MCF 10A (cell line): ENCODE data around the gene TRIM62. TPM values are rescaled to one million over a fixed set of nuclear protein-coding genes. Genes with fewer than 3 reads are reported as not detected.

Experiments
- Bru-seq: library from RNA; stranded (reverse); fragments of 400-500 nt; gene quantifications from one replicate; lab custom pipeline; 2021; lab: Mats Ljungman, UMichigan
- BruChase-seq, 2 experiments: library from RNA; stranded (reverse); fragments of 400-500 nt; gene quantifications; one replicate each; lab custom pipeline; 2021; lab: Mats Ljungman, UMichigan
- BruUV-seq: library from RNA; stranded (reverse); fragments of 400-500 nt; replicated peaks from 2 replicates; lab custom pipeline; 2021; lab: Mats Ljungman, UMichigan
- CTCF ChIA-PET: fragments of 300-600 bp; sonication (Branson Sonifier 250); formaldehyde crosslinking; extraction: SDS; loops from one replicate; lab custom pipeline; 2021; ENCODE audit warnings: antibody characterized with exemption, inconsistent platforms; lab: Yijun Ruan, JAX
- POLR2A ChIA-PET: fragments of 300-600, 350-650 bp; sonication (Branson Sonifier 250); formaldehyde crosslinking; extraction: SDS; loops from one replicate; lab custom pipeline; 2020; ENCODE audit warnings: antibody characterized with exemption, inconsistent platforms; lab: Yijun Ruan, JAX
- DNase-seq: peaks from one replicate; pipeline ENCODE4 v3.0.0-alpha.2; 2018; ENCODE audit not compliant: unreplicated experiment
- H3K27ac Mint-ChIP-seq: one replicate; pipeline ENCODE4 v1.8.0; 2022; ENCODE audit warnings: mild to moderate bottlenecking, low read depth, mixed read lengths; ENCODE audit not compliant: unreplicated experiment
- H3K27me3 Mint-ChIP-seq: one replicate; pipeline ENCODE4 v1.8.0; 2022; ENCODE audit warnings: mixed read lengths; ENCODE audit not compliant: insufficient read depth, unreplicated experiment
- H3K36me3 Mint-ChIP-seq: one replicate; pipeline ENCODE4 v1.8.0; 2022; ENCODE audit warnings: mild to moderate bottlenecking, moderate library complexity, mixed read lengths; ENCODE audit not compliant: insufficient read depth, unreplicated experiment
- H3K4me1 Mint-ChIP-seq: one replicate; pipeline ENCODE4 v1.8.0; 2022; ENCODE audit warnings: mixed read lengths; ENCODE audit not compliant: insufficient read depth, unreplicated experiment
- H3K4me3 Mint-ChIP-seq: one replicate; pipeline ENCODE4 v1.8.0; 2022; ENCODE audit warnings: mild to moderate bottlenecking, moderate library complexity, mixed read lengths; ENCODE audit not compliant: unreplicated experiment
- H3K9me3 Mint-ChIP-seq: one replicate; pipeline ENCODE4 v1.8.0; 2022; ENCODE audit warnings: mixed read lengths; ENCODE audit not compliant: unreplicated experiment
- CTCF ChIP-seq: fragments of 200-600 bp; IDR thresholded peaks from one replicate; pipeline ENCODE4 v1.8.0; 2022; ENCODE audit warnings: antibody characterized with exemption, mild to moderate bottlenecking; ENCODE audit not compliant: unreplicated experiment
- intact Hi-C: fragments of 100-400 bp; cut with micrococcal nuclease; formaldehyde crosslinking; loops from 2 replicates; pipeline ENCODE4 v1.14.1; 2022
- long read RNA-seq: library from polyadenylated mRNA; stranded (forward); transcript quantifications from one replicate; pipeline ENCODE4 v2.0.0, GENCODE V29; 2022
- total RNA-seq: library from RNA; stranded (reverse); gene quantifications from 2 replicates; pipeline ENCODE4 v1.2.3, GENCODE V29; 2022

TRIM62 gene
- total RNA-seq (2.4 and 2.8 TPM in 2 replicates), Bru-seq, nascent RNA (percentile 38 among the genes with signal in this experiment), BruChase-seq, experiment 1, labeled RNA remaining after a 6-hour chase (percentile 35 among the genes with signal in this experiment), BruChase-seq, experiment 2, labeled RNA remaining after a 2-hour chase (percentile 40 among the genes with signal in this experiment)
- long read RNA-seq, transcript TRIM62-201 (5 exons, 3,437 nt): major isoform, 9 of 16 reads
- long read RNA-seq, partial matches to known transcripts: 1 of 16 reads
- long read RNA-seq, other reads (novel, unspliced or antisense): 6 of 16 reads

GRCh38 chr1:33181921-33182341 is at the start of gene TRIM62:
Gene TRIM62 (minus strand): TSS chr1:33182043. CDS start chr1:33181432, 611 bp downstream.
- Mint-ChIP-seq H3K4me1 (peaks cover 8% of the 10 kb centered on the region), H3K27ac (no peak within 1 kb of the TSS), H3K36me3 (no peaks in the 10 kb centered on the region), H3K27me3 (no peaks in the 10 kb centered on the region), H3K4me3 (peak within 1 kb of the TSS; percentile 77), H3K9me3 (no peaks in the 10 kb centered on the region)
- intact Hi-C loops: loop anchor here (5.0 kb wide), 1 partner anchor 55 kb away; no protein-coding TSS in a partner anchor
- ChIA-PET CTCF (interaction anchor here (0.6 to 1.6 kb wide), 6 partner anchors 11 to 289 kb away, joined by 3 to 12 read pairs (median 3); no protein-coding TSS in a partner anchor), POLR2A (interaction anchor here (0.6 to 2.0 kb wide), 10 partner anchors 20 to 290 kb away, joined by 3 to 13 read pairs (median 3); partner anchors contain the start of gene ZSCAN20)
- TF ChIP-seq CTCF: no peak
- DNase-seq: peak; percentile 85
- no TSS peak for BruUV-seq

- TF ChIP-seq CTCF: no peak
- no peak for DNase-seq
- no TSS peak for BruUV-seq
- no peaks in the 10 kb centered on the region for H3K36me3 Mint-ChIP-seq
- no peak overlapping the region for H3K4me3 Mint-ChIP-seq
- ChIA-PET CTCF (interaction anchor here (0.6 to 3.3 kb wide), 3 partner anchors 65 to 87 kb away, joined by 3 to 12 read pairs (median 3); no protein-coding TSS in a partner anchor), POLR2A (no interaction called here)
- no peaks in the 10 kb centered on the region for H3K9me3 Mint-ChIP-seq
- H3K27me3 Mint-ChIP-seq: no peaks in the 10 kb centered on the region
- H3K4me1 Mint-ChIP-seq: peaks cover 8% of the 10 kb centered on the region
- H3K27ac Mint-ChIP-seq: no peak overlapping the region
- intact Hi-C loops: no loop called here
Measured at GRCh38 chr1:33231166-33231565, 49.3 kb upstream of the TRIM62 start.

DNA sequence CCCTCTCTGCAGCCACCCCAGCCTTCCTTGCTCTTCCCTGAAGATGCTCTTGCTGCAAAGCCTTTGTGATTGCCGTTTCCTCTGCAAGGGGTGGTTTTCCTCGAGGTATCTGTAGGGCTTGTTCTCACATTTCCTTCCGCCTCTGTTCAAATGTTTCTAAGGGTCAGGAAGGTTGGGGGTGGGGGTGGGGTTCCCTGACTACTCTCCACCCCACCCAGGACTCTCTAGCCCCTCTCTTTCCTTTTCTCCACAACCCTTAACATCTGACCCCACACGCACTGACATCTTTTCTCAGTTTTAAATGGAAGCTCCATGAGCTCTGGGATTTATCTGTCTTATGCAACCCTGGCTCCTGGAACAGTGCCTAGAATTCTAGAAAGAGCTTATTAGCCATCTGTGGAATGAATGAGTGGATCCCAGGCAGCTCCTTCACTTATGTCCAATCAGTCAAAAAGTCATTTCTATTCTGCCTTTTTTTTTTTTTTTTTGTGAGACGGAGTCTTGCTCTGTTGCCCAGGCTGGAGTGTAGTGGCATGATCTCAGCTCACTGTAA is 47.2 kb upstream of the TRIM62 start:
- Mint-ChIP-seq H3K4me3 (no peak overlapping the region), H3K27ac (no peak overlapping the region), H3K9me3 (peaks cover 12% of the 10 kb centered on the region), H3K36me3 (no peaks in the 10 kb centered on the region), H3K27me3 (no peaks in the 10 kb centered on the region), H3K4me1 (peaks cover 8% of the 10 kb centered on the region)
- CTCF ChIA-PET: interaction anchor here (0.7 to 3.3 kb wide), 3 partner anchors 9 to 67 kb away, joined by 3 to 12 read pairs (median 9); no protein-coding TSS in a partner anchor
- peak; percentile 91 for DNase-seq
- TF ChIP-seq CTCF: no peak
- POLR2A ChIA-PET: interaction anchor here (0.7 to 1.8 kb wide), 4 partner anchors 8 to 45 kb away, joined by 3 to 12 read pairs (median 6); no protein-coding TSS in a partner anchor
- intact Hi-C loops: no loop called here
- BruUV-seq: no TSS peak

DNA sequence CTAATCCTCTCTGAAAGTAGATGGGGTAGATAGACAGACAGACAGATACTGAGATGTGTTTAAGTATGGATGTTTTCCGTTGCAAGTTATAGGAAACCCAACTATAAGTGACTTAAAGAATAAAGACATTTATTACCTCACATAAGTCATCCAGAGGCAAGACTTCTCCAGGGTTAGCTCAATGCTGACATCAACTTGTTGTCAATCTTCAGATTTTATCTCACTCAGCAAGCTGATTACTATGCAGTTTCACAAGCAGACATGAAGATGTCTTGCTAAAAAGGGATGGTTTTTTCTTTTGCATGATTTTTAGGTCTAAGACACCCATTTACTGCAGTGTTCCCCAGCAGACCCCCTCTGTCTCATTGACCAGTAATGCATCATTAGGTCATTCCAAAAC is 43.7 kb upstream of the TRIM62 start:
- Mint-ChIP-seq H3K4me1 (peaks cover 28% of the 10 kb centered on the region), H3K4me3 (no peak overlapping the region), H3K36me3 (no peaks in the 10 kb centered on the region), H3K27ac (no peak overlapping the region), H3K27me3 (no peaks in the 10 kb centered on the region), H3K9me3 (peaks cover 12% of the 10 kb centered on the region)
- BruUV-seq: no TSS peak
- POLR2A ChIA-PET: interaction anchor here (0.8 to 2.0 kb wide), 3 partner anchors 9 to 113 kb away, joined by 3 to 8 read pairs (median 4); no protein-coding TSS in a partner anchor
- TF ChIP-seq CTCF: no peak
- CTCF ChIA-PET: no interaction called here
- intact Hi-C loops: no loop called here
- no peak for DNase-seq
